ENCODE data around the gene ZFP1. TPM values are rescaled to one million over a fixed set of nuclear protein-coding genes. Genes with fewer than 3 reads are reported as not detected.

Gene ZFP1
- total and polyA plus RNA-seq, 9 of the 15 experiments (the other 6 are each of a cell fraction or from before 2014, with no cell fraction given), result 2.6 to 14.7 (median 11.6) TPM

- no peaks in the 10 kb centered on the region for H3K79me2 ChIP-seq (ENCODE audit: control insufficient read depth, insufficient read depth, low read length)
- TF ChIP-seq NFATC3 (IDR thresholded peaks at IDR 0.05) (no peak), EP400 (IDR thresholded peaks at IDR 0.05) (no peak), MLX (CRISPR knock-in tag; conservative IDR thresholded peaks at IDR 0.05) (no peak), POLR2G (IDR thresholded peaks at IDR 0.05; ENCODE audit: low read depth, low read length) (no peak), ZFP36 (IDR thresholded peaks at IDR 0.05; ENCODE audit: low read depth, low read length, partially characterized antibody) (no peak), CCNT2 (IDR thresholded peaks at IDR 0.05; ENCODE audit: borderline replicate concordance, extremely low read depth, insufficient read length, low read depth, low read length) (no peak), CEBPB (tag; IDR thresholded peaks at IDR 0.05) (no peak), ZBTB12 (CRISPR knock-in tag; IDR thresholded peaks at IDR 0.05) (no peak), EHMT2 (IDR thresholded peaks at IDR 0.05) (no peak), GATAD2A (IDR thresholded peaks at IDR 0.05) (no peak), FOXK2 (conservative IDR thresholded peaks at IDR 0.05 in 1 of 2, IDR thresholded peaks at IDR 0.05 in 1 of 2; ENCODE audit: low read depth in 2 of 2) (no peak), EZH2 (IDR thresholded peaks at IDR 0.05; ENCODE audit: borderline replicate concordance, low read depth, low read length) (no peak), LARP7 (IDR thresholded peaks at IDR 0.05) (no peak), XRCC3 (IDR thresholded peaks at IDR 0.05) (no peak), MAFG (tag; conservative IDR thresholded peaks at IDR 0.05) (no peak)
These were observed 28.1 kb upstream of the ZFP1 start for GRCh38 chr16:75120253-75120652.

More at GRCh38 chr16:75120253-75120652, 28.1 kb upstream of the ZFP1 start:
- intact Hi-C loops (cut with micrococcal nuclease) (no loop called here), in situ Hi-C loops (cut with MboI) (no loop called here)
- Histone ChIP-seq H2AFZ (ENCODE audit: low read depth, low read length) (no peak overlapping the region), H3K4me2 (ENCODE audit: insufficient read depth, low read length) (no peak overlapping the region), H3K27ac (ENCODE audit: extremely low read depth, low read depth, low read length) (no peak overlapping the region), H4K20me1 (replicated peaks; ENCODE audit: control insufficient read depth, insufficient read depth, low read length) (no peaks in the 10 kb centered on the region), H3K27me3 (ENCODE audit: control insufficient read depth in 2 of 2, insufficient read depth in 2 of 2, low read length in 2 of 2) (no peaks in the 10 kb centered on the region), H3K9me1 (ENCODE audit: control insufficient read depth, insufficient read depth, low read length) (no peaks in the 10 kb centered on the region), H3K4me1 (replicated peaks in 1 of 2; ENCODE audit: control insufficient read depth in 2 of 2, insufficient read depth in 2 of 2, low read length in 2 of 2) (peaks cover 4 to 15% of the 10 kb centered on the region in 2 experiments; a peak in 4 of 5 replicates), H3K9me3 (replicated peaks; ENCODE audit: control insufficient read depth, insufficient read depth, low read depth, low read length) (peaks cover 6% of the 10 kb centered on the region; the same call in 1 of the 2 replicates), H3K36me3 (ENCODE audit: control insufficient read depth, insufficient read depth, low read length) (no peaks in the 10 kb centered on the region), H3K4me3 (no peak overlapping the region), H3K9ac (ENCODE audit: insufficient read depth in 1 of 2, low read depth in 2 of 2, low read length in 2 of 2) (no peak overlapping the region)
- POLR2A ChIA-PET, result no interaction called here
- WGBS (ENCODE audit: insufficient coverage, low coverage, missing lambda C conversion rate), result 67% methylated on average over 4 of the region's 4 CpGs
- FAIRE-seq (peak; percentile 19), DNase-seq (ENCODE audit: extremely low read depth in 1 of 4, low spot score in 3 of 4) (no peak), ATAC-seq (no peak)
- no TSS peak for BruUV-seq (replicated peaks)
- CTCF ChIA-PET (ENCODE audit: low intra/inter-chr PET ratio), result no interaction called here

Measured in K562 (cell line).